CD4-positive, alpha-beta T cell treated with Interferon alpha-2 for 1 hour (primary cell): ENCODE measurements around the gene ACSS3.
"Not testable (repeated sequence)": the region's sequence is repeated elsewhere in the genome, so short reads cannot be mapped to it uniquely, and the experiment has no call there.

ENCODE experiments used
- DNase-seq, 2 donors: peaks; one replicate each; pipeline ENCODE4 v3.0.0-alpha.2; 2020 to 2022

The ACSS3 gene

GRCh38 chr12:81094718-81095360 is 17.0 kb downstream of the ACSS3 start:
- no peak for DNase-seq

GRCh38 chr12:81095501-81096232 is 17.8 kb downstream of the ACSS3 start:
- no peak for DNase-seq

- DNase-seq = no peak
Observed at GRCh38 chr12:81105687-81106086, 27.8 kb downstream of the ACSS3 start.

DNA sequence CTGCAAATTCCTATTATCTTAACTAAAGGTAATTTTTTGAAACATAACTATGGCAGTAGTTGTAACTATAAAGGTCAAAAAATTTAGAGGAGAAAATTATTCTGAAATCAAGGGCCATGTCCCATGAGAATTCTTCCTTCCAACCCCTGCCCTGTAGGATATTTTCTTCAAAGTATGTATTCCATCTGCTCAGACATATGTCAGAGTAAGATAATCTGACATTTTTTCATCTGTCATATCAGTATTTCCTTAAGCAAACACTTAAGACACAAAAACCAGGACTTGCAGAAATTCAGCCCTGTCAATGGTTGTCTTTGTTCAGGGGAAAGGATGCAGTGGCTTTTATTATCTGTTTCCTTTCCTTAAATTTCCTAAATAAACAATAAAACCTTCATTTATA is 36.3 kb downstream of the ACSS3 start:
- DNase-seq = no peak

DNA sequence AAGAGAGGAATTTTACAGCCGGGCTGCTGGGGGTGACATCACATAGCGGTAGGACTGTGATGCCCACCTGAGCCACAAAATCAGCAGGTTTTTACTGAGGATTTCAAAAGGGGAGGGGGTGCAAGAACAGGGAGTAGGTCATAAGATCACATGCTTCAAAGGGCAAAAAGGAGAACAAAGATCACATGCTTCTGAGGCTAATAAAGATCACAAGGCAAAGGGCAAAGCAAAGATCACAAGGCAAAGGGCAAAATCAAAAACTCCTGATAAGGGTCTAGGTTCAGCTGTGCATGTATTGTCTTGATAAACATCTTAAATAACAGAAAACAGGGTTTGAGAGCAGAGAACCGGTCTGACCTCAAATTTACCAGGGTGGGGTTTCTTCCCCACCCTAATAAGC is 41.2 kb downstream of the ACSS3 start:
- not testable (repeated sequence) for DNase-seq

GRCh38 chr12:81120961-81121360 is 43.1 kb downstream of the ACSS3 start:
- no peak for DNase-seq

- no peak for DNase-seq
Observed at GRCh38 chr12:81123611-81124010, 45.7 kb downstream of the ACSS3 start.

- no peak for DNase-seq
Observed at GRCh38 chr12:81125691-81126090, 47.8 kb downstream of the ACSS3 start.

DNA sequence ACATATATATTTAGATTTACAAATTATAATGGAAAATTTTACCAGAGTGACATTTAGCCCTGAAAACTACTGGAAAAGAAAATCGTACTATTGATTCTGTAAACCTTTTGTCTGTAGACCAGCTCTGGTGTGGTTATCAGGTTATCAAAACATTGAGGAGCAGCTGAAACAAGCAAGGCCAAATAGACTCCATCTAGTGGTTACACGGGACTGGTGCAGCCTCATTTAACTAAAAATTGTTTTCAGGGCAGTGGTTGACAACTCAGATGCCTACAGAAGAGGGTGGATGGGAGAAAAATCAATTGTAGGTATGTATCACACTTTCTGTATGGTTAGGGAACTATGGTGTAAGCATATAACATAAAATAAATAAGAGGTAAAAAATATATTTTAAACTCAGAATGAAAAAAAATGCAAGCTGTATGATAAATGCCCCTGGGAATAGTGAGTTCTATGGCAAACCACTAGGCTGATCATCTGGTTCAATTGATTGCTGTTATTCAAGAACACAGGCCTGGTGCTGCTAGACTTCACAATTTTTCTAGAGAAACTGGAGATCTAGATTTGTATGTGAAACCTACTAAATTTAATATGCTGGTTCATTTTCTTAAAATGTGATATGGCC is 51.2 kb downstream of the ACSS3 start:
- DNase-seq = no peak

- DNase-seq = no peak
Observed at GRCh38 chr12:81136519-81136918, 58.6 kb downstream of the ACSS3 start.

DNA sequence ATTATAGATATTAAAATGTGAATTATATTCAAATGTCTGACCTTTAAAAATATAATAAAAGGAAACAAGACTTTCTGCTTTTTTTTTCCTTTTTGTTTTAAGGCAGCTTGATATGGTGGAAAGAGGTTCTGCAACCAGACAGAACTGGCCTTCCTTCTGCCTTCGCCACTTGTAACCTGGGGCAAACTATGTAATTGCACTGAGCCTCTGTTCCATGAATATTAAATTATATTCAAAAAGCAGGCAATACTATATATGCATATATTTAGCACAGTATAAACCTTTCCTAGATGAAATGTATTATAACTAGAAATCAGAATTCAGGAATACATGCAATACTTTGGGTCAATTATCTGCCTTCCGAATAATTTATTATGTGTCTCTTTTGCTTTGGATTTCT is 59.9 kb downstream of the ACSS3 start:
- no peak for DNase-seq

- no peak for DNase-seq
Observed at GRCh38 chr12:81141217-81141616, 63.3 kb downstream of the ACSS3 start.

- DNase-seq = no peak
Observed at GRCh38 chr12:81143057-81143456, 65.2 kb downstream of the ACSS3 start.

DNA sequence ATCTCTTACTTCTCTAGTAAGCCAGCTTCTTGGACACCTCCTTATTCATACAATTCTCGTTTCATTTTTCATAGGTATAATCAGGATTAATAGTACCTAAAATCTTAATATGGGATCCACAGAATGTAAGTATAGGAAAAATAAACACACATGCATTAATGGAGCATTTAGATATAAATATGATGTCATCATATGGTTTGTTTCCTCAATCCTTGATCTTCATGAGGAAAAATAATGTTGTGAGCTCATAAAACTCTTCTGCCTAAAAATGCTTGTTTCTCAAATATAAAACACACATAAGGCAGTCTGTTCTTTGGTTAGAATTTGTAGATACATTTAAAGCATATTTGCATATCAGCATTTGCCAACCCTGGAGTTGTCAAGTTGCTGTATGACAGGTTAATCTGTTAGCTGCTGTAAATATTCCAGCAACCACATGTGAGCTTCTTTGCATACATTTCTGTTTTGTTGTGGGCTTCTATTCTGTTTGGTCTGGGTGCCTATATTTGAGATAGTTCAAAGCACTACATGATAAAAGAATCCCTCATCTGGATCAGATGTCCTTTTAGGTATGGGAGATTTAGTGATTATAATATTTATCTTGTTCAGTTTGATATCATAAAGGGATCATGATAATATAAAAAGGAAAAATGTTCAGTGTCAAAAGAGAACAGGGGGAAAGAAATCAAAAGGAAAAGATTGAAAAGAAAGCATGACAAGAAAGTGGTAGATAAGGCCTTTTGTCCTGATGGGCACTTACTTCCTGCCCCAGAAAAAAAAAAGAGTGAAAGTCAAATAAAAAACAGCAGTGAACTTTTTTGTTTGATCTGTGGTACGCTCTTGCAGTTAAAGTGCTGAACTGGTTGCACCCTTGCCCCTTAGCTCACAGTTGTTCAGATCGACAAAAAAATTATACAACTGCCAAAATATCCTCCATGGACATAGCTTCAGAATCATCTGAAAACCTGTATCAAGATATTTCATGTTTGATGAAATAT is 68.6 kb downstream of the ACSS3 start:
- no peak for DNase-seq

GRCh38 chr12:81147292-81147919 is 69.5 kb downstream of the ACSS3 start:
- DNase-seq = no peak

DNA sequence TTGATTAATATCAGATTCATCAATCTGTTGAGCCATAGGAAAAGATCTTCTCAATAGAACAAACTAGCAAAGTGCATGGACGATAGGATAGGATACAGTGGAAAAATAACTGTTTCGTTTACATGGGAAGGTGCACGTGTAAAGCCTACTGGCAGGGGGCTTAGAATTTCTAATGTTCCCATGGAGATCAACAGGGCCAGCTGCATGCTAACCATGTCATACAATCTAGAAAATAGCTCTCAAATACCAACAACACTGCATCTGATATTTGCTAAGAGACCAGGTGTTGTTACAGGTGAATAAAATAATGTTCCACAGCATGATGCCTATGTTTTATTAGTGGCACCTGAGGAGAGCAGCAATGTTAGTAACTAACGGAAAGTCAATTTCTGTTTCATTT is 72.5 kb downstream of the ACSS3 start:
- no peak for DNase-seq

GRCh38 chr12:81159856-81160255 is 82.0 kb downstream of the ACSS3 start:
- DNase-seq = no peak

- DNase-seq = no peak
Observed at GRCh38 chr12:81161680-81162079, 83.8 kb downstream of the ACSS3 start.

DNA sequence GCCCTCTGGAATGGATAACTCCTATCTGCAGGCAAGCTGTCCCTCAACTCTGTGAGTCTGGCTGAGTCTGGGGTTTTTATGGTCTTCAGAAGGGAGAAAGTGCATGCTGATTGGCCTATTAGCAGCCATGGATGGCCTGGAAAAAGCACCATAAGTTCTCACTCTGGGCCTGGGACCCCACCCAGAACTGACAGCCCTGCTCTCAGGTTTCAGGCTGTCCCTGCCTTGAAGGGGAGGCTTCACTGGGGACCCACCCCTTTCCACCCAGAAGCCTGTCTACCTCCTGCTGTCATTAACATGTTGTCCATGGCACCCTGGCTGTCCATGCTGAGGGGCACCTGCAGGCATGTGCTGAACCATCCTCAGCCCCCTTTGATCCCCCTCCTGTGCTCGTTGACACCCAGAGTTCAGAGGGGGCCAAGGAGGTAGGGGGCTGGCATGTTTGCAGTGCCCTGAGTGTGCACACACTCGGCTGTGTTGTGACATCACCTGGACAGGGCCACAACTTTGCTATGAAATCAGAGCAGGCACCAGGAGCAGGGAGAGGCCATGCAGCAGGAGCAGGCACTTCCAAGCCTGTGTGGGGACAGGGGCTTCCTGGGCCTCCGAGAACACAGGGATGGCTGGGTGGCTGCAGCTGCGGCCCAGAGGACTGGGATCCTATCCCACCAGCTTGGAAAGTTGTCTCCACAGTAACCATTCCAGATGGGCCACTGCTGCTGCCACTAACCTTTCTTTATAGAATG is 84.7 kb downstream of the ACSS3 start:
- no peak for DNase-seq

DNA sequence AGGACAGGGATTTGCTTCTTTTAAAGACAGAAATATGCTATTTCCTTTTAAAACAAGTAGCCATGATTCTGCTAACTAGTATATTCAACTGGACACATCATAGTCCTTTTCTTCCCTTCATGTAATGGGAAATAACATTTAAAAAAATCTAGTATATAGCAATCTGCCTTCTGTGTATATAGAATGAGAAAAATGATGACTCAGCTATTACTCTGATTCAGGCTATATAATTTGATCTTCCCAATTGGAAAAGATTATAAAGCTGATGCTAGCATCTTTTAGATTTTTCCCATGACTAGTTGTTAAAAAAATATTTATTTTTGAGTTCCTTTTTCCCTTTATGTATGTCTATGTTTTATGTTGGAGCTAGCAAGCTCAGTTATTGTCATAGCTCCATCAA is 86.9 kb downstream of the ACSS3 start:
- no peak for DNase-seq

GRCh38 chr12:81166790-81167189 is 88.9 kb downstream of the ACSS3 start:
- no peak for DNase-seq

- no peak for DNase-seq
Observed at GRCh38 chr12:81167694-81168093, 89.8 kb downstream of the ACSS3 start.
